ENCODE measurements around the gene MAPK8.
"Not testable (repeated sequence)": the region's sequence is repeated elsewhere in the genome, so short reads cannot be mapped to it uniquely, and the experiment has no call there.

MAPK8 gene

DNA sequence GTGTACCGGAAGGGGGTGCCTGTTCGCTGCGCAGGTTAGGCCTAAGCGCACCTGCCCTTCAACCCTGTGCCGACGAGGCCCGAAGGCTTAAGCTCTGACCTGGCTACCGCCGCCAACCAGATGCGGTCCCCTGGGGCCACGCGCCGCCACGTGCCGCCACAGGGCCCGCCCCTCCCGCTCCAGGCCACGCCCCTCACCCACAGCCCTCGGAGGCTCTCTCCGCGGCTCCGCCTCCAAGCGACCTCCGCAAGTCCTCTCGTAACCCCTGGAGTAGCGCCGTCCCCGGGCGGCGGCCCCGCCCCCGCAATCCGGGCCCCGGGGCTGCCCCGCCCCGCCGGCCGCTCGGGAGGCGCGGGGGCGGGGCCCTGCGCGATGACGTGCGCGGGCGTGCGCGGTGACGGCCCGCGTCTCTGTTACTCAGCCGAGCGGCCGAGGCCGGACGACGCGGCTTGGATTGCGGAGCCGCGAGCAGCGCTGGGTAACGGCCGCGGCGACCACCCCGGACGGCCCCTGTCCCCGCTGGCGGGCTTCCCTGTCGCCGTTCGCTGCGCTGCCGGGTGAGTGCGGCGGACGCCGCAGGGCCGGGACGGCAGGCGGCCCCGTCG, at the start of gene MAPK8:
TSS of gene MAPK8 (plus strand) at position 413 of the 605 bp plus-strand sequence. CDS start 94,984 bp downstream, outside the sequence.
- DNase-seq, result peak; percentile 73 to 96 (median 91)
- intact Hi-C loops (cut with DNase I), result no loop called here

DNA sequence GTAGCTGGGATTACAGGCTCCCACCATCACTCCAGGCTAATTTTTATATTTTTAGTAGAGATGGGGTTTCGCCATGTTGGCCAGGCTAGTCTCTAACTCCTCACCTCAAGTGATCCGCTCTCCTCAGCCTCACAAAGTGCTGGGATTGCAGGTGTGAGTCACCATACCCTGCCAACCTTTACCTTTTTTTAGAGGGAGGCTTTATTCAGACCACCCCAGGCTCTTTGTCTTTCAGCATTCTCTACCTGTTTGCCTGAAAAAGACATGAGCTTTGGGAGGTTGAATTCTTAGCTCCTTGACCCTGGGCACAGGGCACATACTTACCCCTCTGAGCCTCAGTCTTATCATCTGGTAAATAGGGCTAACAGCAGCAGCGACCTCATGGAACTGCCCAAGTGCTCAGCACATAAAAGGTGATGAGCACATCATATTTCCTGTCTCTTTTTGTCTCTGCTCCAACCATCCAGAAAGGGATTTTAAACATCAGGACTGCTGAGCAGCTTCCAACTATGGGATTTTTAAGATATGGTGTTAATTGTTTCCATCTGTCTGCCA, 49.0 kb upstream of the MAPK8 start:
- intact Hi-C loops (cut with DNase I), result no loop called here

DNA sequence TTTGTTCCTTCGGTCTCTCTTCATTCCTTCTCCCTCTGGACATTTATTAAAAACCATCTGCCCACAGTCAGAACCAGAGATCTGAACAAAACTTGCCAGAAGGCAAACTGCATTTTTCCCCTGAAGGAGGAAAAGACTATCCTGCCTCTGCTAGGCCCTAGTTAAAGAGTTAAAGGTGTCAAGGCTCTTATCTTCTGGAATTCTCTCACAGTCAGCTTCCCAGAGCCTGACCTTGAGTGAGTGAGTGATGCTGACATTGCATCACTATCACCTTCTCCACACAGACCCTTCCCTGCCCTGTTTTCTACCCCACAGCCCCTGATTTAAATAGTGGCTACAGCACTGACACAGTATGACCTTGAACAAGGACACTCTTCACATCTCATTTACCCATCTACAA, 48.4 kb upstream of the MAPK8 start:
- intact Hi-C loops (cut with DNase I), result no loop called here

More for the DNA sequence above, 49.0 kb upstream of the MAPK8 start:
- DNase-seq, result no peak

DNA sequence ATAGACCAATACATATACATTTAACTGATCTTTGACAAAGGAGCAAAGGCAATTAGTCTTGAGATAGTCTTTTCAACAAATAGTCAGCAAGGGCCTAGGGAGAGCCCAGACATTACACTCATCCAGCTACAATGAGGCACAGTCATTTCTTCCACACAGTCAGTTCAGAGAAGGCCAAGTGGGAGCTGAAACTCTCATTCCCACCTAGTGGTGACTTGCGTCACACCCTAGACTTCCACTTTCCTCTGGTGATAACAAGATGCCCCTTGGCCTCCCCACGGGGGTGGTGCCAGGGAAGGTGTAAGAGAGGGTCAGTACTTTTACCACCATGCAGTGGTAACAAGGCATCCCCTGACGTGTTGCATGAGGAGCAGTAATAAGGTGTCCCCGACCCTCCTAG, 39.9 kb upstream of the MAPK8 start:
- no peak for DNase-seq
- intact Hi-C loops (cut with DNase I), result no loop called here

More for the DNA sequence above, 48.4 kb upstream of the MAPK8 start:
- no peak for DNase-seq

- intact Hi-C loops (cut with DNase I), result no loop called here
- peak in 19 of 42 donors; percentile 22 to 80 (median 45) for DNase-seq
These were observed 35.3 kb upstream of the MAPK8 start for GRCh38 chr10:48271047-48271730.

DNA sequence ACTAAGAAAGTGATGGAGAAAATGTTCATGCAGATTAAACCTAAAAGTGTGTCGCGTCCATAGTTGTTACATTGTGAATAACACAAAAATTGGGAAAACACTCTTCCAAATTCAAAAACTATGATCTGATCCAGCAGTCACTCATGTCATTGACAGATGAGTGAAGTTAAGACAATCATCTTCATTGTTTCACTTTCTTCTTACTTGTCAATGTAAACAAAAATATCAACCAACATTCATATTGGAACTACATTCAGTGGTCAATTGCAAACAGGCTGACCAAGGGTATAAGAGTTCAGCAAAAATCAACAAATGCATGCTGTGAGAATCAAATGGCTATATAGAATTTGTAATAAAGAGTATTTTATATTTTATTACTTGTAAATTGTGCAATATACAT, 33.8 kb upstream of the MAPK8 start:
- intact Hi-C loops (cut with DNase I), result no loop called here
- DNase-seq, result no peak

GRCh38 chr10:48273741-48274140, 32.7 kb upstream of the MAPK8 start:
- no peak for DNase-seq
- intact Hi-C loops (cut with DNase I), result no loop called here

DNA sequence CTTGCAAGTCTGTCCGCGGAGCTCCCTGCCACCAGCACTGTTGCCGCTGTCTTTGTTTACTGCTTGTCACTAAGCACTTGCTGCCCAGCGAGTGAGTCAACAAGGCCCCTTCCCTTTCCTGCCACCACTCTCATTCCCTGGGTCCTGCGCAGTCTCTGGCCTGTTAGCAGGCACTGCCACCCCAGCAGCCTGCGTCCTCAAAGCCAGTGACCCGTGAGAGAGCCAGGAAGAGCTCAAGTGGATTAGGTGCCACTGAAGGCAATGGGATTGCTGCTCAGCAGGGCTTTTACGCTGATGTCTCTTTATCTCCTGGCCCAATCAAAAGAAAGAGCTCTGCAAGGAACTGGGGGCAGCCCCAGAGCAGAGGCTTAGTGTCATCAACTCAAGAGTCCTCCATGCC, 31.8 kb upstream of the MAPK8 start, which contains the start of gene FRMPD2:
TSS of gene FRMPD2 (minus strand) at position 61 of the 400 bp plus-strand sequence. CDS start 129 bp downstream, outside the sequence.
- intact Hi-C loops (cut with DNase I), result no loop called here
- DNase-seq, result peak in 12 of 42 donors; percentile 11 to 68 (median 34)

DNA sequence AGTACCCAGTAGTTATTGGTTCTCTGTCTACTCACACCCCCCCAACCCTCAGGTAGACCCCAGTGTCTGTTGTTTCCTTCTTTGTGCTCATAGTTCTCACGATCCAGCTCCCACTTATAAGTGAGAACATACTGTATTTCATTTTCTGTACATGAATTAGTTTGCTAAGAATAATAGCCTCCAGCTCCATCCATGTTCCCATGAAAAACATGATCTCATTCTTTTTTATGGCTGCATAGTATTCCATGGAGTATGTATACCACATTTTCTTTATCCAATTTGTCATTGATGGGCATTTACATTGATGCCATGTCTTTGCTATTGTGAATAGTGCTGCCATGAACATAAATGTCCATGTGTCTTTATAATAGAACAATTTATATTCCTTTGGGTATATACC, 29.4 kb upstream of the MAPK8 start:
- DNase-seq, result no peak
- intact Hi-C loops (cut with DNase I), result no loop called here

DNA sequence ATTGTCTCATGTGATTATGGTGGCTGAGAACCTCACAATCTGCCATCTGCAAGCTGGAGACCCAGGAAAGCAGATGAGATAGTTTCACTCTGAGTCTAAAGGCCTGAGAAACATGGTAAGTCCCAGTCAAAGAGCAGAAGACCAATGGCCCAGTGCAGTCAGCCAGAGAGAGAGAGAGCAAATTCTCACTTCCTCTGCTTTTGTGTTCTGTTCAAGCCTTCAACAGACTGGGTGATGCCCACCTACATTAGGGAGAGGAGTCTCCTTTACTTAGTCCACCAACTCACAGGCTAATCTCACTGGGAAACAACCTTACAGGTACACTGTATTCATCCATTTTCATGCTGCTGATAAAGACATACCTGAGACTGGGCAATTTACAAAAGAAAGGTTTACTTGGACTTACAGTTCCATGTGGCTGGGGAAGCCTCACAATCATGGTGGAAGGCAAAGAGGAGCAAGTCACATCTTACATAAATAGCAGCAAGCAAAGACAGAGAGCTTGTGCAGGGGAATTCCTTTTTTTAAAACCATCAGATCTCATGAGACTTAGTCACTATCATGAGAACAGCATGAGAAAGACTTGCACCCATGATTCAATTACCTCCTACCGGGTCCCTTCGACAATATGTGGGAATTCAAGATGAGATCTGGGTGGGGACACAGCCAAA, 27.3 kb upstream of the MAPK8 start:
- no peak for DNase-seq
- intact Hi-C loops (cut with DNase I), result no loop called here

GRCh38 chr10:48281697-48282096, 24.8 kb upstream of the MAPK8 start:
- DNase-seq; intact Hi-C loops (cut with DNase I): not testable (repeated sequence)

DNA sequence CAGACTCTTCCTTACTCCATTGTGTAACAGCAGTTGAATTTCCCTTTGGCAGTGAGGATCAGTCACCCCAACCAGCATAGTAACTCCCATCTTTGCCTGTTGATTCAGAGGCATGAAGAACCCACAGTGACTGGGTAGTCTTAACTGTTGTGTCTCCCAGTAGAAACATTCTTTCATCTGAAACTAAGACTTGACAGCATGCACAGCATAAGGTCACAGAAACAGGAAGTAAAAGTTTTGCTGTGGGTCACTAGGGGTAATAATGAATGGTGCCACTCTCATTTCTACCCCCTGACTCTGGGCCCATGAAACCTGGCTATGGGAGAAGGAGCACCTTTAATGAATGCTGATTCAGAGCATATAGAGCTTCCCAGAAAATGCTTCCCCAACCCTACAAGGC, 23.6 kb upstream of the MAPK8 start:
- intact Hi-C loops (cut with DNase I), result no loop called here
- DNase-seq, result no peak

DNA sequence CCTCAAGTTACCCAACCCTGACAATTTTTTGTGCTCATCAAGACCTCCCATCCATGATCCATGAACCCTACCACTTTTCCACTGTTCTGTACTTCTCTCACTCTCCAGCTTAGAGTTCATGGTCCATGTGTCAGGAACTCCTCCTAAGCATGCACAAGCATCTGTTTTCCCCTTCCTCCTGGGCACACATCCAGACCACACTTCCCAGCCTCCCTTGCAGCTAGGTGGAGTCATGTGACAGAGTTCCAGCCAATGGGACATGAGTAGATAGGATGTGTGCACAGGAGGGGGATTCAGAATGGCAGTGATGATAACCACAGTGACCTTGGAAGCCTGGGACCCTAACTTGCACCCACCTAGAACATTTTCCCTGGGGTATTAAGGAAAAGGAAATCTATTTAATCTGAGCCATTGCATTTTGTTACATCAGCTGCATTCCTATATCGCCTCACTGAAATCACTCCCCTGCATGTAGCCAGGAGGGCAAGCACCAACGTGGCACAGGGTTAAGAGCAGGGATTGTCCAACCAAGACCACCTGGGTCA, 22.4 kb upstream of the MAPK8 start:
- intact Hi-C loops (cut with DNase I), result no loop called here
- no peak for DNase-seq

DNA sequence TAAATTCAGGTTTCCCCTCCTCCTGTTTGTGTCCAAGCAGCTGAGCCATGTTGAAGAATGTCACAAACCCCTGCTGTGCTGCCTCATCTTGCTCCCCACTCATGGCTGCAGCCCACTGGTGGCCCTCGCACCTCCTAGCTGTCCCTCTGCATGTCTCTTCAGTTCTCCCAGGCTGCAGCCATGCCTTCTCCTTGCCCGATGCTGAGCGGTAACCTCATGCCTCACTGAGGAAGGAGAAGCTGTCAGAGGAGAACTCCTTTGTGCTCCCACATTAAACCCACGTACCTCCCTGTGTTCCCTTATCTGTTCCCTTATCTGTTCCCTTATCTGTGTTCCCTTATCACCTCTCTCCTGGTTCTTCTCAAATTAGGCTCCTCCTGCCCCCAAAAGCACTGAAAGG, 21.7 kb upstream of the MAPK8 start:
- no peak for DNase-seq
- intact Hi-C loops (cut with DNase I), result no loop called here

GRCh38 chr10:48285710-48286109, 20.8 kb upstream of the MAPK8 start:
- no peak for DNase-seq
- intact Hi-C loops (cut with DNase I), result no loop called here

- no peak for DNase-seq
- intact Hi-C loops (cut with DNase I), result no loop called here
These were observed 20.1 kb upstream of the MAPK8 start for GRCh38 chr10:48286356-48286755.

DNA sequence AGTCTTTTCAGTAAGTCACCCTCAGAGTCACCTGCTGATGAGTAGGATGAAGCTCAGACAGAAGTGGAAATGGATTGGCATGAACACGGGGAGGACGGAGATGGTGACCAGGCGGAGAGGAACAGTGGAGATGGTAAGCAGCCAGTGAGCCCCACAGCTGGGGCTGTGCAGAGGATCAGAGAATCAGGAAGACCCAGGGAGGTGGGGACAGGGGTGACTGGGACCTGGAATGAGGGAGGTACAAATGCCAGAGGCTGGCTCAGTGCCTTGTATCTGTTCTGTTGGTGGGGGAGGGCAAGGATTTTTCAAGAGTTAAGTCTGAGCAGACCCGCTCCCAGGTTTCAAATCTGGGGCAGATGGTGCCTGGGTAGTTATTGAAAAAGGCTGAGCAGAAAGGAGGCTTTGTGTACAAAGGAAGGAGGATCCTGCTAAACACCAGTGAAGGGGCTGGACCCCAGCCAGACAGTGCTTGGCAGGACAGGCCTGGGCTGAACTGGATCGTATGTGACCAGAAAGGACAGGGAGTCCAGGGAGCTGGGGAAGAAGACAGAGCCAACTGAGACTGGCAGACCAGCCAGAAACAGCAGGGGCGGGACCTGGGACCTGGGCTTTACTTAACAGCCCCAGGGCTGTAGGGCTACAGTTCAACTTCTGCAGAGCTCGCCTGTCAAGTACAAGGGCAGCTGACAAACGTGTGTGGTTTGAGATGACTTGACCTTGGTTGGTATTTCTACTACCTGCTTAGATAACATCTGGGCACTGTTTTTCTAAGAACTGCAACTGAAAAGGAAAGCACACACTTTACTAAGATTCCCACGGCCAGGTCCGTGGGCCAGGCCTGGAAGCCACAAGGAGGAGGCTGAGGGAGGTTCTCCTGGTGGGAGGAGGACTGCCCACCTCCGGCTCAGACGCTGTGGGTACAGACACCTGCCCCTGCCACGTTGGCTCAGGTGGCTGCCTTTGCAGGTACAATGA, 18.8 kb upstream of the MAPK8 start:
- peak; percentile 58 to 90 (median 82) for DNase-seq
- intact Hi-C loops (cut with DNase I), result no loop called here

- peak in 1 of 42 donors; percentile 15 for DNase-seq
- intact Hi-C loops (cut with DNase I), result no loop called here
These were observed 17.8 kb upstream of the MAPK8 start for GRCh38 chr10:48288661-48289060.

Data from head of caudate nucleus (tissue), 42 donors.